Fibroblast of lung (primary cell): ENCODE measurements around the gene MPP7.

ENCODE experiments used
- EZH2 ChIP-seq: IDR thresholded peaks from 2 replicates; pipeline ENCODE4 v1.5.1; 2012; ENCODE audit warnings: low read length, control low read depth, mild to moderate bottlenecking; ENCODE audit errors: missing control alignments
- TF ChIP-seq, protein P1 (sequence below), 2 donors: IDR thresholded peaks in 1 of 2; conservative IDR thresholded peaks in 1 of 2; 1 replicate in 1 of 2; 2 replicates in 1 of 2; pipeline ENCODE4 v1.5.1; 2011 to 2012; ENCODE audit warnings: low read length in 2 of 2, control low read depth in 1 of 2, inconsistent platforms in 1 of 2, low read depth in 1 of 2, mild to moderate bottlenecking in 1 of 2

DNA sequence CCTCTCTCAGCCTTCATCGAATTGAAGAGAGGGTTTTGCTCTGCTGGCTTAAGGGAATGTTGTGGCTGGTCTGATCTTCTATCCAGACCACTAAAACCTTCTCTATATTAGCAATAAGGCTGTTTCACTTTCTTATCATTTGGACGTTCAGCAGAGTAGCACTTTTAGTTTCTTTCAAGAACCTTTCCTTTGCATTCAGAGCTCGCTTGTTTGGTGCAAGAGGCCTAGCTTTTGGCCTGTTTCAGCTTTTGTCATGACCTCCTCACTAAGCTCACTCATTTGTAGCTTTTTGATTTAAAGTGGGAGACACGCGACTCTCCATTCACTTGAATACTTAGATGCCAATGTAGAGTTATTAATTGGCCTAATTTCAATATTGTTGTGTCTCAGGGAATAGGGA is 3.9 kb downstream of the MPP7 start:
- TF ChIP-seq, protein P1, sequence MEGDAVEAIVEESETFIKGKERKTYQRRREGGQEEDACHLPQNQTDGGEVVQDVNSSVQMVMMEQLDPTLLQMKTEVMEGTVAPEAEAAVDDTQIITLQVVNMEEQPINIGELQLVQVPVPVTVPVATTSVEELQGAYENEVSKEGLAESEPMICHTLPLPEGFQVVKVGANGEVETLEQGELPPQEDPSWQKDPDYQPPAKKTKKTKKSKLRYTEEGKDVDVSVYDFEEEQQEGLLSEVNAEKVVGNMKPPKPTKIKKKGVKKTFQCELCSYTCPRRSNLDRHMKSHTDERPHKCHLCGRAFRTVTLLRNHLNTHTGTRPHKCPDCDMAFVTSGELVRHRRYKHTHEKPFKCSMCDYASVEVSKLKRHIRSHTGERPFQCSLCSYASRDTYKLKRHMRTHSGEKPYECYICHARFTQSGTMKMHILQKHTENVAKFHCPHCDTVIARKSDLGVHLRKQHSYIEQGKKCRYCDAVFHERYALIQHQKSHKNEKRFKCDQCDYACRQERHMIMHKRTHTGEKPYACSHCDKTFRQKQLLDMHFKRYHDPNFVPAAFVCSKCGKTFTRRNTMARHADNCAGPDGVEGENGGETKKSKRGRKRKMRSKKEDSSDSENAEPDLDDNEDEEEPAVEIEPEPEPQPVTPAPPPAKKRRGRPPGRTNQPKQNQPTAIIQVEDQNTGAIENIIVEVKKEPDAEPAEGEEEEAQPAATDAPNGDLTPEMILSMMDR (conservative IDR thresholded peaks at IDR 0.05 in 1 of 2, IDR thresholded peaks at IDR 0.05 in 1 of 2; ENCODE audit: low read depth in 1 of 2, low read length in 2 of 2) = no peak
- no peak for TF ChIP-seq EZH2
